HCT116 (cell line): Measurements from ENCODE around the gene UGT1A9.

Experiments used
- ATF3 ChIP-seq: IDR thresholded peaks from 2 replicates; pipeline ENCODE4 v1.6.1; 2012
- CTCF ChIP-seq, 3 experiments: fragments of 200-600 bp in 1 of 3; sonication (generic) in 1 of 3; IDR thresholded peaks in 2 of 3; conservative IDR thresholded peaks in 1 of 3; 2 replicates each; pipeline ENCODE4 v1.5.1; 2012 to 2017; ENCODE audit warnings: low read depth in 2 of 3, low read length in 2 of 3, antibody characterized with exemption in 1 of 3, borderline replicate concordance in 1 of 3, control low read depth in 1 of 3, mild to moderate bottlenecking in 1 of 3, mixed read lengths in 1 of 3, mixed run types in 1 of 3, moderate library complexity in 1 of 3; ENCODE audit not compliant: insufficient read depth in 1 of 3
- EZH2 ChIP-seq: fragments of 200-600 bp; sonication (generic); IDR thresholded peaks from 2 replicates; pipeline ENCODE4 v1.6.1; 2017; ENCODE audit warnings: antibody characterized with exemption, mixed run types
- EZH2phosphoT487 ChIP-seq: fragments of 200-600 bp; IDR thresholded peaks from 2 replicates; pipeline ENCODE4 v1.6.1; 2018; ENCODE audit warnings: antibody characterized with exemption, borderline replicate concordance
- POLR2A ChIP-seq: IDR thresholded peaks from 2 replicates; pipeline ENCODE4 v1.7.0; 2011; ENCODE audit warnings: borderline replicate concordance; ENCODE audit not compliant: insufficient read depth, insufficient read length; ENCODE audit errors: extremely low read depth
- POLR2AphosphoS5 ChIP-seq: IDR thresholded peaks from 2 replicates; pipeline ENCODE4 v1.6.1; 2011; ENCODE audit warnings: mild to moderate bottlenecking, low read depth, low read length, moderate library complexity
- REST ChIP-seq: IDR thresholded peaks from 2 replicates; pipeline ENCODE4 v1.6.1; 2012; ENCODE audit warnings: low read depth
- SP1 ChIP-seq: IDR thresholded peaks from 2 replicates; pipeline ENCODE4 v1.6.1; 2012; ENCODE audit warnings: low read depth
- YY1 ChIP-seq: IDR thresholded peaks from 2 replicates; pipeline ENCODE4 v1.6.1; 2011; ENCODE audit warnings: low read length, low read depth, moderate library complexity, mild to moderate bottlenecking; ENCODE audit not compliant: insufficient replicate concordance; ENCODE audit errors: extremely low read depth
- TF ChIP-seq, protein P1 (sequence below): IDR thresholded peaks from 2 replicates; pipeline ENCODE4 v1.6.1; 2012

DNA sequence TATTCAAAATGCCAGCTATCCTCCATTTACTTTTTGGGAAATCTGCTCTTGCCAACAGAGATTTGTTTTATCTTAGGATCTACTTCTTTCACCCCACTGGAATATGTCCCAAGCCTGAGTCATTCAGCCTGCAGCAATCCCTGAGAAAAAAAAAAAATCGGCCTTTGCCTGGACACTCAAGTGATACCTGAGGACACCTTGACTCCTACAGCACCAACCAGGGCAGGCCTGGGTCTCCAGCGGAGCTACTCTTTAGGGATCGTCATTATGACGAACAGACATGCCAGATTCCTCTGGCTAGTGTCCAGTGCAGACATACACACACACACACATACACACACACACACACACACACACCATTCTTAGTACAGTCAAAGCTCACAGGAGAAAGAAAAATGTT is 18.7 kb downstream of the UGT1A9 start:
- TF ChIP-seq CTCF (IDR thresholded peaks at IDR 0.05 in 2 of 3, conservative IDR thresholded peaks at IDR 0.05 in 1 of 3; ENCODE audit: borderline replicate concordance in 1 of 3, insufficient read depth in 1 of 3, low read depth in 2 of 3, low read length in 2 of 3) (no peak), POLR2A (no peak), EZH2 (no peak), POLR2AphosphoS5 (no peak), SP1 (no peak), ATF3 (no peak), REST (no peak), EZH2phosphoT487 (no peak), YY1 (no peak)
- TF ChIP-seq, protein P1, sequence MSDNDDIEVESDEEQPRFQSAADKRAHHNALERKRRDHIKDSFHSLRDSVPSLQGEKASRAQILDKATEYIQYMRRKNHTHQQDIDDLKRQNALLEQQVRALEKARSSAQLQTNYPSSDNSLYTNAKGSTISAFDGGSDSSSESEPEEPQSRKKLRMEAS: no peak
